ENCODE measurements around the gene SUPV3L1. TPM values are rescaled to one million over a fixed set of nuclear protein-coding genes. Genes with fewer than 3 reads are reported as not detected.
"Not testable (repeated sequence)": the region's sequence is repeated elsewhere in the genome, so short reads cannot be mapped to it uniquely, and the experiment has no call there.

The SUPV3L1 gene
- 10 to 100 TPM; 35.6 to 38.3 TPM for total RNA-seq

DNA sequence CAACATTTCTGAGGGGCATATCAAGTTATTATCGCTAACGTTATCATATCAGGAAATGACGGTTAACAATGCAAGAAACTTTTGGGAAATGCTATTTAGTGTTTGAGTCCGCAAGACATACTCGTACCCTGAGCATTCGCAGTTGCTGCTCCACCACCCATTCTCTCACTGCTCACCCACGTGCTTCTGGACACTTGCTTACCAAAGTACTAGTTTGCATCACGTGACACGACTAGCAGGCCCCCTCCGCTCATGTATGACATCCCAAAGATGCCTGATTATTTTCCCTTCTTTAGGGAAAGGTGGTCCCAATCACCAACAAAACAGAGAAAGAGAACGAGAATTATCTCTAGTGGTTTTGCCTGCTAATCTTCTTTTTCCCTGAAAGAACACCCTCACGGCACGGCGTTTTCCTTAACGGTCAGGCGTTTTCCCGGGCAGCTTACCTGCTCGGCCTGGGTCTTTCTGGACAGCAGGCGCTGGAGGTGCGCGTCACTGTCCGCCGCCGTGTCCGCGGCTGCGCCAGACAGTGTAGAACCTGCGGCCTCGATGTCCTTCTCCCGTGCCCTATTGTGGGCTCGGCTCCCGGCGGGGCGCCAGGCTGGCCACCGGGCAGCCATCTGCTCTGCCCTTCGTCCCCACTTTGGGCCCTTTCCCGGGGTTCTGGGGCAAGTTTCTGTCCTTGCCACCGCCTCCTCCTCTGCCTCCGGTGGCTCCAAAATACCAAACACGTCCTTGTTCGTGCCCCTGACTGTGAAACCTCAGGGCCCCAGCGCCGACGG is at the start of gene SUPV3L1:
TSS of gene SUPV3L1 (plus strand) at position 492 of the 782 bp plus-strand sequence. CDS start at position 550, 58 bp downstream.
- Mint-ChIP-seq H3K27ac (peak within 1 kb of the TSS; percentile 100), H3K4me1 (peaks cover 29% of the 10 kb centered on the region), H3K36me3 (peaks cover under 1% of the 10 kb centered on the region), H3K9me3 (no peaks in the 10 kb centered on the region), H3K4me3 (peak within 1 kb of the TSS; percentile 91), H3K27me3 (no peaks in the 10 kb centered on the region)
- DNase-seq (peak; percentile 89), ATAC-seq (ENCODE audit: low read depth) (peak; percentile 82)
- POLR2A ChIA-PET: interaction anchor here (0.6 to 1.9 kb wide), 13 partner anchors 9 to 229 kb away, joined by 3 to 6 read pairs (median 4); no protein-coding TSS in a partner anchor

DNA sequence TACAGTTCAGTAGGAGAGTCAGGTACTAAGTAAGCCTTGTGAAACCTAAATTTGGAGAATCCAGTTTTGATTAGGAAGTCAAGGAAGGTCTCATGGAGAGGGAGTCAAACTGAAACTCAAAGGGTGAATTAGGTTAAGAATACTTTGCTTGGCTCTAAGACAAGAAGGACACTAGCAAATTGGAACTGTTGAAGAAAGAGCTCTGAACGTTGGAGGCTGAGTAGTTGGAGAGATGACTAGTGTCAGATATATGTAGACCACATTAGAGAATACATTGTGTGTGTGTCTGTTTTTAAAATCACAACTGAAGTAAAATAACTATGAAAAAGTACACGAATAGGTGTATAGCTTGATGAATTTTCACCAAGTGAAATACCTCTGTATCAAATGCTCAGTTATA is 49.8 kb upstream of the SUPV3L1 start:
- Mint-ChIP-seq H3K4me3 (no peak overlapping the region), H3K4me1 (peaks cover 22% of the 10 kb centered on the region), H3K27me3 (no peaks in the 10 kb centered on the region), H3K27ac (peak overlapping the region; percentile 17), H3K36me3 (peaks cover 15% of the 10 kb centered on the region), H3K9me3 (no peaks in the 10 kb centered on the region)
- DNase-seq (no peak), ATAC-seq (ENCODE audit: low read depth) (peak; percentile 22)
- POLR2A ChIA-PET: no interaction called here

DNA sequence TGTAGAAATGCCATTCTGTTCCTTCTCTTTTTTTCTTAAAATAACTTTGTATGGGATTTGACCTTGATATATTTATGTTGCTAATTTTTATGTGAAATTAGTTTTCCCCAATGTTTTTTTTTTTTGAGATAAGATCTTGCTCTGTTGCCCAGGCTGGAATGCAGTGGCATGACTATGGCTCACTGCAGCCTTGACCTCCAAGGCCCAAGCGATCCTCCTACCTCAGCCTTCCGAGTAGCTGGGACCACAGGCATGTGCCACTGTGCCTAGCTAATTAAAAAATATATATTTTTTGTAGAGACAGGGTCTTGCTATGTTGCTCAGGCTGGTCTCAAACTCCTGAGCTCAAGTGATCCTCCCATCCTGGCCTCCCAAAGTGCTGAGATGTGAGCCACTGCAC is 40.1 kb upstream of the SUPV3L1 start:
- Mint-ChIP-seq H3K27me3 (no peaks in the 10 kb centered on the region), H3K4me1 (peaks cover 5% of the 10 kb centered on the region), H3K4me3 (no peak overlapping the region), H3K36me3 (peaks cover 11% of the 10 kb centered on the region), H3K9me3 (no peaks in the 10 kb centered on the region), H3K27ac (no peak overlapping the region)
- POLR2A ChIA-PET: no interaction called here
- ATAC-seq (ENCODE audit: low read depth): no peak
- no peak for DNase-seq

DNA sequence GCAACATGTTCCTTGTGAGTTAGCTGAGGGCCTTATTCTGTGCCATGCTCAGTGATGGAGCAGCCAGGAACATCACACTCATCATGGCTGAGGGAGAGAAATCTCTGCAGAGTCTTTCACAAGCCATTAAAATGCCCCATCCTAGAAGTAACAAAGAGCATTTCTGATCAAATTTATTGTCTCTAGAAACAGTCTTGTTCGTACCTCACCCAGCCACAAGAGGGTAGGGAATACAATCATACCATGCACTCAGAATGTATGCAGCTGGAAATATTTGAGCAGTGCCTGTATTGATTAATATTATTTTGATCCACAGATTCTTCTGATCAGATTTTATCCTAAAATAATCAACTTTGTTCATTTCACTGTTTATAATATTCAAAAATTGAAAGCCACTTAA is 38.7 kb upstream of the SUPV3L1 start:
- Mint-ChIP-seq H3K4me1 (peaks cover 4% of the 10 kb centered on the region), H3K36me3 (peaks cover 7% of the 10 kb centered on the region), H3K9me3 (no peaks in the 10 kb centered on the region), H3K27me3 (no peaks in the 10 kb centered on the region), H3K27ac (no peak overlapping the region), H3K4me3 (no peak overlapping the region)
- POLR2A ChIA-PET: no interaction called here
- ATAC-seq (ENCODE audit: low read depth) (no peak), DNase-seq (no peak)

DNA sequence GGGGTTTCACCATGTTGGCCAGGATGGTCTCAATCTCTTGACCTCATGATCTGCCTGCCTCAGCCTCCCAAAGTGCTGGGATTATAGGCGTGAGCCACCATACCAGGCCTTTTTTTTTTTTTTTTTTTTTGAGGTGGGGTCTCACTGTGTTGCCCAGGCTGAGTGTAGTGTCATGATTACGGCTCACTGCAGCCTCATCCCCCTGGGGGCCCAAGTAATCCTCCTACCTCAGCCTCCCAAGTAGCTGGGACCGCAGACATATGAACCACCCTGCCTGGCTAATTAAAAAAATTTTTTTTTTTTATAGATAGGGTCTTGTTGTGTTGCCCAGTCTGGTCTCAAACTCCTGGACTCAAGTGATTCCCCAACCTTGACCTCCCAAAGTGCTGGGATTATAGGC is 38.0 kb upstream of the SUPV3L1 start:
- H3K9me3 Mint-ChIP-seq; DNase-seq; H3K4me1 Mint-ChIP-seq; H3K27me3 Mint-ChIP-seq; H3K27ac Mint-ChIP-seq; ATAC-seq (ENCODE audit: low read depth); H3K4me3 Mint-ChIP-seq; H3K36me3 Mint-ChIP-seq; POLR2A ChIA-PET: not testable (repeated sequence)

DNA sequence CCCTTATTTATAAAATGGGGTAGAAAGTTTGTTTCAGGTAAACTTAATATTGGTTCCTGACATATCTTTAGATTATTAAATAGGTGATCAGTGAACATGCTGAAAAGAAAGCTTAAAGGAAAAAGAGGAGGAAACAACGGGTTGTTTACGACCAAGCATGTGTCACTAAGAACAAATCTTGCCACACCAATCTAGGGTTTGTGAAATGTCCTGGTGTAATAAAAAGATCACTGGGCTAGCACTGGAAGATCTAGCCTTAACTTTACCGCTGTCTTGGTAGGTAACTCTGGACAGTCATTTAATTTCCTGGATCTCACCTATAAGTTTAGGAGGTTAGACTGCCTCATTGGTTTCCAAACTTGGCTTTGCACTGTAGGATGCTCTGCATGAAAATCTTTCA is 37.1 kb upstream of the SUPV3L1 start:
- H3K9me3 Mint-ChIP-seq: no peaks in the 10 kb centered on the region
- H3K27me3 Mint-ChIP-seq: no peaks in the 10 kb centered on the region
- POLR2A ChIA-PET: no interaction called here
- H3K4me1 Mint-ChIP-seq: peaks cover 11% of the 10 kb centered on the region
- no peak overlapping the region for H3K27ac Mint-ChIP-seq
- DNase-seq: no peak
- ATAC-seq (ENCODE audit: low read depth): no peak
- H3K4me3 Mint-ChIP-seq: no peak overlapping the region
- H3K36me3 Mint-ChIP-seq: peaks cover 5% of the 10 kb centered on the region

DNA sequence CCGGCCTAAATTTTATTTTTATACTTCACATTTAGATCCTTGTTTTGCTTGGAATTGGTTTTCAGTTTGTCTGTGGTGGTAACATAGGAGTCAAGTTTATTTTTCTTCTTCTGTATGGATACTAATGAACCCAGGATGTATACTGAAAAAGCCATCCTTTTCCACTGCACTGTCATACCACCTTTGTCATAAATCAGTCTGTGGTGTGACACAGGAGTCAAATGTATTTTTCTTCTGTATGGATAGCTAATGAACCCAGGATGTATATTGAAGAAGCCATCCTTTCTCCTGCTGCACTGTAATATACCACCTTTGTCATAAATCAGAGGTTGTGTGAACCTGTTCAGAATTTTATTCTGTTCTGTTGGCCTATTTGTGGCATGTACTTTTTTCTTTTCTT is 34.7 kb upstream of the SUPV3L1 start:
- H3K4me3 Mint-ChIP-seq: no peak overlapping the region
- H3K9me3 Mint-ChIP-seq: no peaks in the 10 kb centered on the region
- peaks cover 17% of the 10 kb centered on the region for H3K4me1 Mint-ChIP-seq
- DNase-seq (no peak), ATAC-seq (ENCODE audit: low read depth) (no peak)
- H3K27ac Mint-ChIP-seq: no peak overlapping the region
- H3K27me3 Mint-ChIP-seq: no peaks in the 10 kb centered on the region
- peaks cover 9% of the 10 kb centered on the region for H3K36me3 Mint-ChIP-seq
- POLR2A ChIA-PET: interaction anchor here (0.6 kb wide), 1 partner anchor 29 kb away, joined by 4 read pairs; no protein-coding TSS in a partner anchor

DNA sequence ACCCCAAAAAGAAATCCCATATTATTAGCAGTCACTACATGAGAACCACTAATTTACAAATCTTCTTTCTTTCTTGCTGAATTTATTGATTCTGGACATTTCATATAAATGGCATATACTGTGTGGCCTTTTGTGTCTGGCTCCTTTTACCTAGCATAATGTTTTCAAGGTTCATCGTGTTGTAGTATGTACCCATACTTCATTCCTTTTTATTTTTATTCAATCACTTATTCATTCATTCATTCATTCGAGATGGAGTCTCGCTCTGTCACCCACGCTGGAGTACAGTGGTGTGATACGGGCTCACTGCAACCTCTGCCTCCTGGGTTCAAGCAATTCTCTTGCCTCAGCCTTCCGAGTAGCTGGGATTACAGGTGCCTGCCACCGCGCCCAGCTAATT is 34.2 kb upstream of the SUPV3L1 start:
- POLR2A ChIA-PET: interaction anchor here (0.6 kb wide), 1 partner anchor 29 kb away, joined by 4 read pairs; no protein-coding TSS in a partner anchor
- ATAC-seq (ENCODE audit: low read depth) (no peak), DNase-seq (no peak)
- Mint-ChIP-seq H3K27me3 (no peaks in the 10 kb centered on the region), H3K4me1 (peaks cover 18% of the 10 kb centered on the region), H3K9me3 (no peaks in the 10 kb centered on the region), H3K36me3 (peaks cover 9% of the 10 kb centered on the region), H3K4me3 (no peak overlapping the region), H3K27ac (no peak overlapping the region)

DNA sequence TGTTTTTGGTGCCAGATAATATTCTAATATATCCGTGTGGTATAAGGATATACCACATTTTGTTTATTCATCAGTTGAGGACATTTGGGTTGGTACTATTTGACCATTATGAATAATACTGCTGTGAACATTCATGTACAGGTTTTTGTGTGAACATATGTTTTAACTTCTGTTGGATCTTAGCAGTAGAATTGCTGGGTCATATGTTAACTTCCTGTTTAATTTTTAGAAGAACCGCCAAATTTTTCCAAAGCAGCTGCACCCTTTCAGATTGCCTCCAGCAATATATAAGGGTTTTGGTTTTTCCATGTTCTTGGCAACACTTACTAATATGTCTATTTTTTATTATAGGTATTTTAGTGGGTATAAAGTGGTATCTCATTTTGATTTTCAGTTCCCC is 33.3 kb upstream of the SUPV3L1 start:
- DNase-seq (no peak), ATAC-seq (ENCODE audit: low read depth) (no peak)
- Mint-ChIP-seq H3K27ac (no peak overlapping the region), H3K4me1 (peaks cover 19% of the 10 kb centered on the region), H3K36me3 (peaks cover 9% of the 10 kb centered on the region), H3K4me3 (no peak overlapping the region), H3K9me3 (no peaks in the 10 kb centered on the region), H3K27me3 (no peaks in the 10 kb centered on the region)
- POLR2A ChIA-PET: interaction anchor here (0.6 kb wide), 1 partner anchor 102 kb away, joined by 5 read pairs; no protein-coding TSS in a partner anchor

DNA sequence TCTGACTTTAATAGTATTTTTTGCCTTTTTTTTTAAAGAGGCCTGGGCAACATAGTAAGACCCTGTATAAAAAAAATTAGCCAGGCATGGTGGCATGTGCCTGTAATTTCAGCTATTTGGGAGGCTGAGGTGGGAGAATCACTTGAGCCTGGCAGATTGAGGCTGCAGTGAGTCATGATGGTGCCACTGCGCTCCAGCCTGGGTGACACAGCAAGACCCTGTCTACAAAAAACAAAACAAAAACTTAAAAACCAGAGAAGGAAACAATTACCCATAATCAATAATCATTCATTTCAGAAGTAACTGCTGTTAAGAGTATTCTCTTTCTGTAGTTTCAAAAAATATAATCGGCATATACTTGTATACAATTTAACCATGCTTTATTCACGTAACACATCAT is 28.1 kb upstream of the SUPV3L1 start:
- ATAC-seq (ENCODE audit: low read depth) (no peak), DNase-seq (no peak)
- H3K36me3 Mint-ChIP-seq: peaks cover 11% of the 10 kb centered on the region
- peaks cover 13% of the 10 kb centered on the region for H3K4me1 Mint-ChIP-seq
- no peaks in the 10 kb centered on the region for H3K9me3 Mint-ChIP-seq
- no peak overlapping the region for H3K27ac Mint-ChIP-seq
- POLR2A ChIA-PET: no interaction called here
- H3K4me3 Mint-ChIP-seq: no peak overlapping the region
- no peaks in the 10 kb centered on the region for H3K27me3 Mint-ChIP-seq

DNA sequence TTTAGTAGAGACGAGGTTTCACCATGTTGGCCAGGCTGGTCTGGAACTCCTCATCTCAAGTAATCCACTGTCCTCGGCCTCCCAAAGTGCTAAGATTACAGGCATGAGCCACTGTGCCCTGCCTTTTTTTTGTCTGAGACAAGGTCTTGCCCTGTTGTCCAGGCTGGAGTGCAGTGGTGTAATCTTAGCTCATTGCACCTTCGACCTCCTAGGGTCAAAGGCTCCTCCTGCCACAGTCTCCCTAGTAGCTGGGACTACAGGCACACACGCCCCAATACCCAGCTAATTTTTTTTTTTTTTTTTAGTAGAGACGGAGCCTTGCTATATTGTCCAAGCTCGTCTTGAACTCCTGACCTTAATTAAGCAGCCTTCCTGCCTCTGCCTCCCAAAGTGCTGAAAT is 26.8 kb upstream of the SUPV3L1 start:
- ATAC-seq (ENCODE audit: low read depth) (no peak), DNase-seq (no peak)
- Mint-ChIP-seq H3K27ac (no peak overlapping the region), H3K36me3 (peaks cover 10% of the 10 kb centered on the region), H3K4me3 (no peak overlapping the region), H3K4me1 (peaks cover 8% of the 10 kb centered on the region), H3K9me3 (no peaks in the 10 kb centered on the region), H3K27me3 (no peaks in the 10 kb centered on the region)
- POLR2A ChIA-PET: interaction anchor here (0.7 kb wide), 1 partner anchor 640 kb away, joined by 3 read pairs; no protein-coding TSS in a partner anchor

DNA sequence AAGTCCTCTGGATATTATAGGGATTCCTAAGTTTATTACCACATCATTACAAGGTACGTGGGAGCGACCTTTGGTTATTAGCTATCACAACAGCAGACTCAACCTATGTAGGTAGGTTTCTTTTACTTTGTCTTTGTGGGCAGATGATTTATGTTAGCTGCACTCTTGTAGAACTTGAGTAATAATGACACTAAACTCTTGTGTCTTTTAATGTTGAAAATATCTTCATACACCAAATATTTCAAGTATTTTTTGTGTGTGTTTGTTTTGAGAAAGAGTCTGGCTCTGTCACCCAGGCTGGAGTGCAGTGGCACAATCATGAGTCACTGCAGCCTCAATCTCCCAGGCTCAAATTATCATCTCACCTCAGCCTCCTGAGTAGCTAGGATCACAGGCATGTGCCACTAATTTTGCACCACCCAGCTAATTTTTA is 19.2 kb upstream of the SUPV3L1 start:
- H3K36me3 Mint-ChIP-seq: peaks cover 12% of the 10 kb centered on the region
- no peaks in the 10 kb centered on the region for H3K27me3 Mint-ChIP-seq

DNA sequence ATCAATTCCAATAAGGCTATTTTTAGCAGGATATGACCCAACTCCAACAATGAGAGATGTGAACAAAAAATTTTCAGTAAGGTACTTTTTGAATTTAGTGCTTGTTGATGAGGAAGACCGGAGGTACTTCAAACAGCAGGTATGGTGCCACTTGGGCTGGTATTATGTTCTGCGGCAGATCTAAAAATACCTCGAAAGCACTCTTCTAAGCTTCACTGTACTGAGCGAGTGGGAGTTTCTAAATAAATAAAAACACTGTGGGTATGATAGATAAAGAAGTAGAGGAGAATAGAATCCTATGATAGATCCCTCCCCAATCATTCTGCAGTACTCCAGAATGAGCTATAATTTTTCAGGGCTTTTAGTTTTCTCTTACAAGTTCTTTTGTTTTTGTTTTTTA is 11.5 kb upstream of the SUPV3L1 start:
- no peak overlapping the region for H3K4me3 Mint-ChIP-seq
- ATAC-seq (ENCODE audit: low read depth) (no peak), DNase-seq (no peak)
- H3K27ac Mint-ChIP-seq: no peak overlapping the region
- POLR2A ChIA-PET: no interaction called here
- peaks cover 2% of the 10 kb centered on the region for H3K4me1 Mint-ChIP-seq
- H3K36me3 Mint-ChIP-seq: peaks cover 10% of the 10 kb centered on the region
- H3K9me3 Mint-ChIP-seq: no peaks in the 10 kb centered on the region
- H3K27me3 Mint-ChIP-seq: no peaks in the 10 kb centered on the region

More for the DNA sequence above, 19.2 kb upstream of the SUPV3L1 start:
- DNase-seq (no peak), ATAC-seq (ENCODE audit: low read depth) (no peak)
- Mint-ChIP-seq H3K4me3 (no peak overlapping the region), H3K27ac (no peak overlapping the region), H3K9me3 (no peaks in the 10 kb centered on the region), H3K4me1 (no peaks in the 10 kb centered on the region)
- POLR2A ChIA-PET: interaction anchor here (1.1 kb wide), 1 partner anchor 205 kb away, joined by 3 read pairs; the partner anchor contains the start of gene DDX21

All from activated naive CD8-positive, alpha-beta T cell treated with anti-CD3 and anti-CD28 coated beads, Interleukin-2, amount 10 ng/mL, durations not matched to agents 7 days and 5 days (primary cell).